ENCODE measurements around the gene CDK5RAP1.

CDK5RAP1 gene

GRCh38 chr20:33442136-33443005 lies 41.1 kb upstream of the CDK5RAP1 start (continued):
- TF ChIP-seq ZNF701 (tag by site-specific recombination; IDR thresholded peaks at IDR 0.05) (no peak), ZNF48 (tag by site-specific recombination; IDR thresholded peaks at IDR 0.05) (no peak), ZNF416 (tag by site-specific recombination; IDR thresholded peaks at IDR 0.05) (no peak), ZNF2 (tag by site-specific recombination; IDR thresholded peaks at IDR 0.05) (no peak), KLF16 (tag by site-specific recombination; IDR thresholded peaks at IDR 0.05) (no peak), ZNF335 (tag by site-specific recombination; conservative IDR thresholded peaks at IDR 0.05) (peak; percentile 92), ZNF791 (tag by site-specific recombination; IDR thresholded peaks at IDR 0.05) (no peak), YY1 (tag by site-specific recombination; IDR thresholded peaks at IDR 0.05) (no peak), ZNF274 (IDR thresholded peaks at IDR 0.05; ENCODE audit: low read length) (no peak), ZNF274 (tag by site-specific recombination; IDR thresholded peaks at IDR 0.05; ENCODE audit: borderline replicate concordance) (no peak), ZNF10 (tag by site-specific recombination; IDR thresholded peaks at IDR 0.05) (no peak), FEZF1 (tag by site-specific recombination; IDR thresholded peaks at IDR 0.05) (no peak), ZNF24 (tag by site-specific recombination; IDR thresholded peaks at IDR 0.05) (no peak), ZNF26 (tag by site-specific recombination; IDR thresholded peaks at IDR 0.05) (no peak), ZNF449 (tag by site-specific recombination; IDR thresholded peaks at IDR 0.05) (no peak), ZNF223 (tag by site-specific recombination; IDR thresholded peaks at IDR 0.05) (0 out of 2 replicates have a peak, but pooled peaks have one; percentile 24), ZNF629 (tag by site-specific recombination; IDR thresholded peaks at IDR 0.05) (no peak), ZFP37 (tag by site-specific recombination; IDR thresholded peaks at IDR 0.05) (no peak), ZBTB10 (tag by site-specific recombination; IDR thresholded peaks at IDR 0.05) (no peak), PBX3 (CRISPR knock-in tag; IDR thresholded peaks at IDR 0.05) (no peak), SCRT2 (tag by site-specific recombination; IDR thresholded peaks at IDR 0.05) (0 out of 2 replicates have a peak, but pooled peaks have one; percentile 52), ZSCAN23 (tag by site-specific recombination; IDR thresholded peaks at IDR 0.05) (no peak), ZNF621 (tag by site-specific recombination; IDR thresholded peaks at IDR 0.05) (no peak)
- TF ChIP-seq, protein P1, sequence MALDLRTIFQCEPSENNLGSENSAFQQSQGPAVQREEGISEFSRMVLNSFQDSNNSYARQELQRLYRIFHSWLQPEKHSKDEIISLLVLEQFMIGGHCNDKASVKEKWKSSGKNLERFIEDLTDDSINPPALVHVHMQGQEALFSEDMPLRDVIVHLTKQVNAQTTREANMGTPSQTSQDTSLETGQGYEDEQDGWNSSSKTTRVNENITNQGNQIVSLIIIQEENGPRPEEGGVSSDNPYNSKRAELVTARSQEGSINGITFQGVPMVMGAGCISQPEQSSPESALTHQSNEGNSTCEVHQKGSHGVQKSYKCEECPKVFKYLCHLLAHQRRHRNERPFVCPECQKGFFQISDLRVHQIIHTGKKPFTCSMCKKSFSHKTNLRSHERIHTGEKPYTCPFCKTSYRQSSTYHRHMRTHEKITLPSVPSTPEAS (tag by site-specific recombination; IDR thresholded peaks at IDR 0.05), result no peak
